T-helper 1 cell treated with Interleukin-12 subunit alpha and Interleukin-12 subunit beta and Interleukin-4 antibody, amounts not matched to agents 30 μg/mL and 1 μg/mL, for 36 hours (primary cell): ENCODE measurements around the gene LCMT1.

ENCODE experiments used
- H3K27ac Mint-ChIP-seq: one replicate; pipeline ENCODE4 v1.8.0; 2021; ENCODE audit warnings: mild to moderate bottlenecking, mixed read lengths
- H3K27me3 Mint-ChIP-seq: one replicate; pipeline ENCODE4 v1.8.0; 2021; ENCODE audit warnings: low read depth, mixed read lengths
- H3K36me3 Mint-ChIP-seq: one replicate; pipeline ENCODE4 v1.8.0; 2021; ENCODE audit warnings: low read depth, mixed read lengths
- H3K4me1 Mint-ChIP-seq: one replicate; pipeline ENCODE4 v1.8.0; 2021; ENCODE audit warnings: low read depth, mixed read lengths
- H3K4me3 Mint-ChIP-seq: one replicate; pipeline ENCODE4 v1.8.0; 2021; ENCODE audit warnings: mild to moderate bottlenecking, moderate library complexity, mixed read lengths
- H3K9me3 Mint-ChIP-seq: one replicate; pipeline ENCODE4 v1.8.0; 2021; ENCODE audit warnings: mixed read lengths

Gene LCMT1

GRCh38 chr16:25083701-25084100 lies 27.8 kb upstream of the LCMT1 start:
- no peak overlapping the region for H3K27ac Mint-ChIP-seq
- H3K36me3 Mint-ChIP-seq: no peaks in the 10 kb centered on the region

GRCh38 chr16:25084797-25085196 lies 26.7 kb upstream of the LCMT1 start:
- no peak overlapping the region for H3K4me3 Mint-ChIP-seq
- no peaks in the 10 kb centered on the region for H3K36me3 Mint-ChIP-seq
- no peak overlapping the region for H3K27ac Mint-ChIP-seq
- no peaks in the 10 kb centered on the region for H3K27me3 Mint-ChIP-seq
- H3K4me1 Mint-ChIP-seq: no peaks in the 10 kb centered on the region
- H3K9me3 Mint-ChIP-seq: no peaks in the 10 kb centered on the region

More at GRCh38 chr16:25083701-25084100, 27.8 kb upstream of the LCMT1 start:
- Mint-ChIP-seq H3K9me3 (no peaks in the 10 kb centered on the region), H3K4me3 (no peak overlapping the region), H3K27me3 (no peaks in the 10 kb centered on the region), H3K4me1 (no peaks in the 10 kb centered on the region)

- Mint-ChIP-seq H3K4me1 (peaks cover 2% of the 10 kb centered on the region), H3K27ac (no peak overlapping the region), H3K4me3 (no peak overlapping the region), H3K36me3 (no peaks in the 10 kb centered on the region), H3K27me3 (no peaks in the 10 kb centered on the region), H3K9me3 (no peaks in the 10 kb centered on the region)
Observed at GRCh38 chr16:25087761-25088160, 23.8 kb upstream of the LCMT1 start.

- Mint-ChIP-seq H3K27ac (no peak overlapping the region), H3K9me3 (no peaks in the 10 kb centered on the region), H3K4me1 (peaks cover 16% of the 10 kb centered on the region), H3K4me3 (no peak overlapping the region), H3K27me3 (no peaks in the 10 kb centered on the region), H3K36me3 (no peaks in the 10 kb centered on the region)
Observed at GRCh38 chr16:25089351-25089750, 22.2 kb upstream of the LCMT1 start.

GRCh38 chr16:25092441-25092840 lies 19.1 kb upstream of the LCMT1 start:
- Mint-ChIP-seq H3K36me3 (peaks cover 3% of the 10 kb centered on the region), H3K27me3 (no peaks in the 10 kb centered on the region), H3K9me3 (no peaks in the 10 kb centered on the region), H3K4me3 (no peak overlapping the region), H3K27ac (peak overlapping the region; percentile 45), H3K4me1 (peaks cover 20% of the 10 kb centered on the region)

- H3K4me1 Mint-ChIP-seq: peaks cover 20% of the 10 kb centered on the region
- H3K27ac Mint-ChIP-seq: peak overlapping the region; percentile 78
- H3K4me3 Mint-ChIP-seq: peak overlapping the region; percentile 26
- no peaks in the 10 kb centered on the region for H3K27me3 Mint-ChIP-seq
- no peaks in the 10 kb centered on the region for H3K9me3 Mint-ChIP-seq
- peaks cover 3% of the 10 kb centered on the region for H3K36me3 Mint-ChIP-seq
Observed at GRCh38 chr16:25093208-25094061, 18.1 kb upstream of the LCMT1 start.

GRCh38 chr16:25094596-25094995 lies 16.9 kb upstream of the LCMT1 start:
- no peak overlapping the region for H3K4me3 Mint-ChIP-seq
- no peaks in the 10 kb centered on the region for H3K27me3 Mint-ChIP-seq
- no peaks in the 10 kb centered on the region for H3K9me3 Mint-ChIP-seq
- H3K4me1 Mint-ChIP-seq: peaks cover 20% of the 10 kb centered on the region
- H3K27ac Mint-ChIP-seq: no peak overlapping the region
- peaks cover 3% of the 10 kb centered on the region for H3K36me3 Mint-ChIP-seq

- H3K27ac Mint-ChIP-seq: no peak overlapping the region
- H3K4me1 Mint-ChIP-seq: peaks cover 20% of the 10 kb centered on the region
- H3K27me3 Mint-ChIP-seq: no peaks in the 10 kb centered on the region
Observed at GRCh38 chr16:25095636-25096035, 15.9 kb upstream of the LCMT1 start.

GRCh38 chr16:25097276-25097975 lies 14.1 kb upstream of the LCMT1 start:
- peaks cover 3% of the 10 kb centered on the region for H3K36me3 Mint-ChIP-seq
- H3K9me3 Mint-ChIP-seq: no peaks in the 10 kb centered on the region
- H3K27me3 Mint-ChIP-seq: no peaks in the 10 kb centered on the region
- peaks cover 18% of the 10 kb centered on the region for H3K4me1 Mint-ChIP-seq
- no peak overlapping the region for H3K27ac Mint-ChIP-seq
- no peak overlapping the region for H3K4me3 Mint-ChIP-seq

More at GRCh38 chr16:25095636-25096035, 15.9 kb upstream of the LCMT1 start:
- H3K36me3 Mint-ChIP-seq: peaks cover 3% of the 10 kb centered on the region
- H3K4me3 Mint-ChIP-seq: no peak overlapping the region
- no peaks in the 10 kb centered on the region for H3K9me3 Mint-ChIP-seq

GRCh38 chr16:25100511-25100910 lies 11.0 kb upstream of the LCMT1 start:
- Mint-ChIP-seq H3K36me3 (no peaks in the 10 kb centered on the region), H3K27me3 (no peaks in the 10 kb centered on the region), H3K4me3 (no peak overlapping the region), H3K27ac (no peak overlapping the region), H3K4me1 (peaks cover 3% of the 10 kb centered on the region), H3K9me3 (no peaks in the 10 kb centered on the region)

- peak overlapping the region; percentile 94 for H3K27ac Mint-ChIP-seq
- no peaks in the 10 kb centered on the region for H3K9me3 Mint-ChIP-seq
- no peaks in the 10 kb centered on the region for H3K27me3 Mint-ChIP-seq
- H3K4me3 Mint-ChIP-seq: peak overlapping the region; percentile 97
- no peaks in the 10 kb centered on the region for H3K36me3 Mint-ChIP-seq
- H3K4me1 Mint-ChIP-seq: peaks cover 35% of the 10 kb centered on the region
Observed at GRCh38 chr16:25106567-25107465, 4.7 kb upstream of the LCMT1 start.

- Mint-ChIP-seq H3K27ac (peak overlapping the region; percentile 94), H3K4me1 (peaks cover 40% of the 10 kb centered on the region), H3K27me3 (no peaks in the 10 kb centered on the region), H3K9me3 (no peaks in the 10 kb centered on the region), H3K36me3 (no peaks in the 10 kb centered on the region), H3K4me3 (peak overlapping the region; percentile 97)
Observed at GRCh38 chr16:25107466-25107792, 4.1 kb upstream of the LCMT1 start.

- no peaks in the 10 kb centered on the region for H3K9me3 Mint-ChIP-seq
- H3K4me1 Mint-ChIP-seq: peaks cover 42% of the 10 kb centered on the region
- H3K4me3 Mint-ChIP-seq: peak overlapping the region; percentile 97
- H3K36me3 Mint-ChIP-seq: no peaks in the 10 kb centered on the region
- H3K27ac Mint-ChIP-seq: peak overlapping the region; percentile 94
- no peaks in the 10 kb centered on the region for H3K27me3 Mint-ChIP-seq
Observed at GRCh38 chr16:25108054-25108453, 3.5 kb upstream of the LCMT1 start.

GRCh38 chr16:25109643-25110042 lies 1.9 kb upstream of the LCMT1 start:
- peaks cover under 1% of the 10 kb centered on the region for H3K36me3 Mint-ChIP-seq
- H3K27ac Mint-ChIP-seq: peak overlapping the region; percentile 9
- peak overlapping the region; percentile 28 for H3K4me3 Mint-ChIP-seq
- H3K27me3 Mint-ChIP-seq: no peaks in the 10 kb centered on the region
- H3K9me3 Mint-ChIP-seq: no peaks in the 10 kb centered on the region
- H3K4me1 Mint-ChIP-seq: peaks cover 47% of the 10 kb centered on the region
